ENCODE measurements around the gene ARSJ.
A peak's percentile ranks its signal among the peaks of the same experiment; 100 is the strongest.

Gene ARSJ

GRCh38 chr4:113882668-113883067 lies 96.8 kb downstream of the ARSJ start:
- Histone ChIP-seq H3F3A (ENCODE audit: low read depth) (no peaks in the 10 kb centered on the region), H3K36me3 (ENCODE audit: insufficient read depth, low read length) (no peaks in the 10 kb centered on the region), H3K27me3 (ENCODE audit: insufficient read depth, low read length, poor library complexity, severe bottlenecking) (no peaks in the 10 kb centered on the region), H3K4me2 (ENCODE audit: low read depth, low read length, poor library complexity, severe bottlenecking) (no peak overlapping the region), H3K4me1 (ENCODE audit: insufficient read depth, low read length, poor library complexity, severe bottlenecking) (no peaks in the 10 kb centered on the region), H3K9me2 (replicated peaks; ENCODE audit: low read depth, low read length) (no peaks in the 10 kb centered on the region), H2AFZ (ENCODE audit: low read length) (no peak overlapping the region), H3K9ac (ENCODE audit: low read depth, low read length, poor library complexity, severe bottlenecking) (no peak overlapping the region), H4K20me1 (ENCODE audit: insufficient read depth, low read length, poor library complexity, severe bottlenecking) (no peaks in the 10 kb centered on the region), H3K4me3 (ENCODE audit: low read length, poor library complexity, severe bottlenecking) (no peak overlapping the region), H3K79me2 (ENCODE audit: insufficient read depth, low read length) (no peaks in the 10 kb centered on the region), H3K9me3 (ENCODE audit: insufficient read depth, low read depth, low read length) (no peaks in the 10 kb centered on the region)
- no peak for TF ChIP-seq EZH2phosphoT487 (IDR thresholded peaks at IDR 0.05; ENCODE audit: borderline replicate concordance)
- no peak for TF ChIP-seq CTCF (conservative IDR thresholded peaks at IDR 0.05; ENCODE audit: low read length)

- no peak overlapping the region for H3K9ac ChIP-seq (ENCODE audit: low read depth, low read length, poor library complexity, severe bottlenecking)
- H3K27me3 ChIP-seq (ENCODE audit: insufficient read depth, low read length, poor library complexity, severe bottlenecking), result no peaks in the 10 kb centered on the region
- TF ChIP-seq EZH2phosphoT487 (IDR thresholded peaks at IDR 0.05; ENCODE audit: borderline replicate concordance) (no peak), CTCF (conservative IDR thresholded peaks at IDR 0.05; ENCODE audit: low read length) (no peak)
- no peak overlapping the region for H3K4me3 ChIP-seq (ENCODE audit: low read length, poor library complexity, severe bottlenecking)
- no peaks in the 10 kb centered on the region for H3K9me3 ChIP-seq (ENCODE audit: insufficient read depth, low read depth, low read length)
- H3K4me2 ChIP-seq (ENCODE audit: low read depth, low read length, poor library complexity, severe bottlenecking), result no peak overlapping the region
- no peaks in the 10 kb centered on the region for H3K9me2 ChIP-seq (replicated peaks; ENCODE audit: low read depth, low read length)
- no peaks in the 10 kb centered on the region for H3K36me3 ChIP-seq (ENCODE audit: insufficient read depth, low read length)
- no peaks in the 10 kb centered on the region for H3K4me1 ChIP-seq (ENCODE audit: insufficient read depth, low read length, poor library complexity, severe bottlenecking)
- no peaks in the 10 kb centered on the region for H3K79me2 ChIP-seq (ENCODE audit: insufficient read depth, low read length)
- H4K20me1 ChIP-seq (ENCODE audit: insufficient read depth, low read length, poor library complexity, severe bottlenecking), result no peaks in the 10 kb centered on the region
- H3F3A ChIP-seq (ENCODE audit: low read depth), result no peaks in the 10 kb centered on the region
- peak overlapping the region; percentile 82; the same call in 1 of the 2 replicates for H2AFZ ChIP-seq (ENCODE audit: low read length)
Measured at GRCh38 chr4:113881256-113881655, 98.2 kb downstream of the ARSJ start.

GRCh38 chr4:113880240-113881028 lies 99.0 kb downstream of the ARSJ start:
- Histone ChIP-seq H3K9me3 (ENCODE audit: insufficient read depth, low read depth, low read length) (no peaks in the 10 kb centered on the region), H3K4me2 (ENCODE audit: low read depth, low read length, poor library complexity, severe bottlenecking) (no peak overlapping the region), H3K4me1 (ENCODE audit: insufficient read depth, low read length, poor library complexity, severe bottlenecking) (no peaks in the 10 kb centered on the region), H3K4me3 (ENCODE audit: low read length, poor library complexity, severe bottlenecking) (no peak overlapping the region), H3K9me2 (replicated peaks; ENCODE audit: low read depth, low read length) (no peaks in the 10 kb centered on the region), H3K9ac (ENCODE audit: low read depth, low read length, poor library complexity, severe bottlenecking) (no peak overlapping the region), H3K36me3 (ENCODE audit: insufficient read depth, low read length) (no peaks in the 10 kb centered on the region), H3K27me3 (ENCODE audit: insufficient read depth, low read length, poor library complexity, severe bottlenecking) (no peaks in the 10 kb centered on the region), H3F3A (ENCODE audit: low read depth) (no peaks in the 10 kb centered on the region), H3K79me2 (ENCODE audit: insufficient read depth, low read length) (no peaks in the 10 kb centered on the region), H2AFZ (ENCODE audit: low read length) (no peak overlapping the region; the same call in 1 of the 2 replicates), H4K20me1 (ENCODE audit: insufficient read depth, low read length, poor library complexity, severe bottlenecking) (no peaks in the 10 kb centered on the region)
- TF ChIP-seq CTCF (conservative IDR thresholded peaks at IDR 0.05; ENCODE audit: low read length), result no peak
- no peak for TF ChIP-seq EZH2phosphoT487 (IDR thresholded peaks at IDR 0.05; ENCODE audit: borderline replicate concordance)
